AG08396 (cell line): ENCODE results near the gene JARID2.

ENCODE experiments used
- DNase-seq: peaks from one replicate; pipeline ENCODE4 v3.0.0; 2012; ENCODE audit warnings: low spot score, mixed read lengths

The JARID2 gene

GRCh38 chr6:15510121-15510520 is 264.3 kb downstream of the JARID2 start:
- DNase-seq: no peak

DNA sequence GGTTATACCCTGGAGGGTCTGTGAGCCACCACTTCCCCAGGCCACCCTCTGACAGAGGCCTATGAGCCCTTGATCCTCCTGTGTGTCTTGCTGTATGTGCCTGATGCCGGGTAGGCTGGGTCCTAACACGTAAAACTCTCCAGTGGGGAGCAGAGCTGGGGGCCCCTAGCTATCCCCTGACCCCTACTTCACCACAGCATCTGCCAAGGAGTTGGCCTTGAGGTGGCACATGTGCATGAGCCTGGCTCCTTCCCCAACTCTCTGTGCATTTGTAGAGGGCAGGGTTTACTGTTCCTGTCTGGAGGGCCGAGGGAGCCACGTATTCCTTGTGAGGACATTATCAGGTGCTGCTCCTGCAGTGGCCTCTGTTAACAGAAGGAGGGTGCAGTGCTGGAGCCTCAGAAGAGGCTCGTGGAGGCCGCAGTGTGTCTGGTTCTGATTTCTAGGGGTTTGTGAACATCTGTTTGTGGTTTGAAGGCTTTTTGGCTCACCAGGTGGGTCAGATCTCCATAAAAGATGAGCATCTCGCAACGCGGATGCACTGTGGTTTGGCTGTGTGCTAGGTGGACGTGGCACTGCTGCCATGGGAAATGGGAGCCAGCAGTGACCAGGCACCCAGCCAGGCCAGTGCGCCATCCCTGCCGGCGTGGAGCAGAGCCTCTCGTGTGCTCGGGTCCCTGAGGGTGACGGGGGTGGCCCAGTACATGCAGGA is 264.8 kb downstream of the JARID2 start:
- DNase-seq: no peak

DNA sequence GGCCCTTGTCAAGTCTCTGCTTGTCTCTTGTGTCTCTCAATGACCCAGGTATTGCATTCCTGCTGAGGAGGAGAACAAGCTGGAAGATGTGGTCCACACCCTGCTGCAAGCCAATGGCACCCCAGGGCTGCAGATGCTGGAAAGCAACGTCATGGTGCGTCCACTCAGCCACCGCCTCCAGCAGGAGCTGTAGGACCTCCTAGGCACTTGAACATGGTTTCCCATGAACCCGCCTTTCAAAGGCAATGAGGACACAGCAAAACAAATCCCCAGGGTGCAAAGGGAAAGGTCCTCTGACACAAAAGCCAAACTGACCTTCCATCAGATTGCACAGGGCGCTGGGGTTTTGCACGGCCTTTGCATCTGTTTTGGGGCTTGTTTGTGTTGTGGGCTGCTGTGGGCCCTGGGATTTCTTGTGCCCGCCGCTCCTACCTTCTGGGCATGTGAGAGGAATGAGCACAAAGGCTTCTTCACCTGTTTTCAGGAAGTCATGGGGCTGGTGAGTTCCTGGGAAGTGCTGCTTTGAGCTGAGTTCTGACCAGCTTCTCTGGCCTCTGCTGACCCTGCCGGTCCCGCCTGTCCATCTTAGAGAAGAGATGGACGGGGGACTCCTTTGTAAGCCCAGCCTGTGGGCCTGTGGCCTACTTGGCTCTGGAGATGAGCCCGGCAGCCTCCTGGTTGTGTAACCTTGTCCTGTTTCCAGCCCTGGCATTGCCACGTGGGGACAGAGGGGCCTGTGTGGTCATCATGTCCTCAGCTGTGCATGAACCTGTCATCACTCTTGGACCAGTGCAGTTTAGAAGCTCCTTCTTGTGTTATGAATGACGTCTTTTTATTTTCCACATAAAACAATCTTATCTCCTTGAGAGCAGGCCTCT is 265.6 kb downstream of the JARID2 start:
- no peak for DNase-seq

GRCh38 chr6:15512126-15512525 is 266.3 kb downstream of the JARID2 start:
- no peak for DNase-seq

DNA sequence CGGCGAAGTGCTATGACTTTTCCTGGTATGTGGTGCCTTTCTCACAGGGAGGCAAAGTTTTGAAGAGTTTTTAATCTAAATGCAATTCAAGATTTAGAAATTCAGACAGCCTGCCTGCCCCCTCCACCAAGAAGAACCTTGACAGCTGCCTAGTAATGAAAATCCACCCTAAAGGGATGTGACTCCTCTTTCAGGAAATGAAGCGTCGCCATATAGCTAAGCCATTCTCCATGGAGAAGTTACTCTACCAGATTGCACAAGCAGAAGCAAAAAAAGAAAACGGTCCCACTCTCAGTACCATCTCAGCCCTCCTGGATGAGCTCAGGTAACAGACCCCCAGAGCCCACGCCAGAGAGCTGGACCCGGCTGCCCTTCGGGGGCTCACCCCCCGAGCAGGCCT is 266.9 kb downstream of the JARID2 start:
- DNase-seq: no peak

DNA sequence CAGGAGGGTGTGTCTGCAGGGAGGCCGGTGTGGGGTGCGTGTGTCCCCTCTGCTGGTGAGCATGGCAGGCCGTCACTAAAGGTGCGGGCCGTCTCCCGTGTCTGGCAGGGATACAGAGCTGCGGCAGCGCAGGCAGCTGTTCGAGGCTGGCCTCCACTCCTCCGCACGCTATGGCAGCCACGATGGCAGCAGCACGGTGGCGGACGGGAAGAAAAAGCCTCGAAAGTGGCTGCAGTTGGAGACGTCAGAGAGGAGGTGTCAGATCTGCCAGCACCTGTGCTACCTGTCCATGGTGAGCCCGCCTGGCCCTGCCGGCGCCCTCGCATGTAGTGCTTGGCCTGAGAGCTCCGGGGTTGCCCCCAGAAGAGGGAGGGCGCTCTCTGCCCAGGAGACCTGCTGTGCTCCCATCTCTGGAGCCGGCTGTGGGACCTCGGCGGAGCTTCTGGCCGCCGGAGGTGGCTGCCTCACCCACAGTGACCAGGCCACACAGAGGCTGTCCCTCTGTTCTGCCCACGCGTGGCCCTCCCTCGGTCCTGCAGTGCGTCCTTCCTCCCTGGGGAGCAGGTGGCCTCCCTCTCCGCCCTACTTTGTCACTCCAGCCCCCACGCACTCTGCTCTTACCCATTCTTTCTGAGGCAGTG is 267.4 kb downstream of the JARID2 start:
- DNase-seq: no peak

DNA sequence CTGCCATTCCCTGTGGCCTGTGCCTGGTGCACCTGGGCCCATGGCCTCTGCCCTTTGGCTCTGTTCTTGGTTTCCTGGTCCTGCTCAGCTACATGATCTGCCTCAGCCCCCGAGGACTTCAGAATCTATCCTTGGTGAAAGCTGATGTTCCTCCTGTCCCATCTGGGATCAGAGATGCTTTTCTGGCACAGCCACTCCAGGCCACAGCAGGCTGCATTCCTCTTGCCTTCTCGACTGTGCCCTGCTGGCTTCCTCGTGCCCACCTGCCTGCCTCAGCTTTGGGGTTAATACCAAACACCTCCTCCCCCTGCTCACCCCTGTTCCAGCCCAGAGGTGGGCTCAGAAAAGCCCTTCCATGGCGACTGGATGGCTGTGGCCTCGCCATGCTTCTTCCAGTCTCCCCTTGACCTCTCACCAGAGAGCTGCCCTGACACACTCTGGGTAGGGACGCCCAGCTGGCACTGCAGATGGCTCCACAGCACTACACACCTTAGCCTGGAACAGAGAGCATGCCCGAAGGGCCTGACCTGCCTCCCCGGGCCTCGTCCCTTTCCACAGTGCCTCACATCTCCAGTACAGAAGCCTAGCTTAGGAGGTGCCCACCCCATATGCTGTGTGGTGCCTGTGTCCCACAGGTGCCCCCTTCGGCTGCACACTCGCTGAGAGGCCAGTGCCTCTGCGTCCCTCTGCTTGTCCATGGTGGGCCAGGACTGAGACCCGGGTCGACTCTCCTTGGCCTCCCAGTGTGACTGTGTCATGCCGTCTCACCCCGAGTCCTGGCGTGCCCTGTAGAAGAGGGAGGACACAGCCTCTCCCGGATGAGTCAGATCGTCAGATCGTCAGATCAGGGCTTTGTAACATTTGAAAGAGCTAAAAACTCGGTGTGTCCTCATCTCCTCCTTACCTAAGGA is 268.2 kb downstream of the JARID2 start:
- DNase-seq: no peak

- DNase-seq: no peak
Observed at GRCh38 chr6:15515226-15515625, 269.4 kb downstream of the JARID2 start.

DNA sequence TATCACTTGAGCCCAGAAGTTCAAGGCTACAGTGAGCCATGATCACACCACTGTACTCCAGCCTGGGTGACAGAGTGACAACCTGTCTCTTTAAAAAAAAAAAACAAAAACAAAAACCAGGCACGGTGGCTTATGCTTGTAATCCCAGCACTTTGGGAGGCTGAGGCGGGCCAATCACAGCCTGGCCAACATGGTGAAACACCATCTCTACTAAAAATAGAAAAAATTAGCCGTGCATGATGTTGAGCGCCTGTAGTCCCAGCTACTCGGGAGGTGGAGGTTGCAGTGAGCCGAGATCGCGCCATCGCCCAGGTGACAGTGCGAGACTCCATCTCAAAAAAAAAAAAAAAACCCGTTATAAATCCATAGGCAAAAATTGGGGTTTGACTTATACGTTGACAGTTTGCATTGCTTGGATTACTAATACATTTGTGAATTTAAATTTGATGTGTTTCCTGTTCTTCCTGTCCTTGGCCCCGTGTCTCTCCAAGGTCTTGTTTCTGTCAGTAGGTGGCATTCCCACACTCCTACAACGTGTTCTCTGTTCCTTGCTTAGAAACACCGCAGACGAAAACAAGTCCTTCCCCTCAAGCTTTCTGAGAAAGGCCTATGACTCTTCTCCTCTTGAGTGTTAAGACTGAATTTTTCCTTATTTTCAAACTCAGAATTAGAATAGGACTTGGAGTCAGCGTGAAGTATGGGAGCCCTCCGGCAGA is 269.9 kb downstream of the JARID2 start:
- DNase-seq: no peak

DNA sequence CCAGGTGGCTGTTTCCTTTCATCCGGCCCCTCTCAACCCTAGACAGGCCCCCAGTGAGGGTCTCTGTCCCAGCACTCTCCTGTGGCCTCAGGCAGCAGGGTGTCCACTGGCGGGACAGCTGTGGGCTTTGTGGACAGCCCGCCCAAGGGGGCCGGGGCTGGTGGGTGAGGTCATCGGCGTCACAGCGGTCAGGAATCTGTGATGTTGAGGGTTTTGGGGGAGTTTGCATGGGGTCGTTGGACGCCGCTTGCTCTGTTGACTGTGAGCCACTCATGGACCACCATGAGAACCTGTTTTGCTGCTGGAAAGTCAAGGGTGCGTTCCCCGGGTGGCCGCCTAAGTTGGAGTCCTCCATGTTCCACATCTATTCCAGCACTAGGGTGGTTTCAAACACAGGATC is 270.5 kb downstream of the JARID2 start:
- DNase-seq: no peak

DNA sequence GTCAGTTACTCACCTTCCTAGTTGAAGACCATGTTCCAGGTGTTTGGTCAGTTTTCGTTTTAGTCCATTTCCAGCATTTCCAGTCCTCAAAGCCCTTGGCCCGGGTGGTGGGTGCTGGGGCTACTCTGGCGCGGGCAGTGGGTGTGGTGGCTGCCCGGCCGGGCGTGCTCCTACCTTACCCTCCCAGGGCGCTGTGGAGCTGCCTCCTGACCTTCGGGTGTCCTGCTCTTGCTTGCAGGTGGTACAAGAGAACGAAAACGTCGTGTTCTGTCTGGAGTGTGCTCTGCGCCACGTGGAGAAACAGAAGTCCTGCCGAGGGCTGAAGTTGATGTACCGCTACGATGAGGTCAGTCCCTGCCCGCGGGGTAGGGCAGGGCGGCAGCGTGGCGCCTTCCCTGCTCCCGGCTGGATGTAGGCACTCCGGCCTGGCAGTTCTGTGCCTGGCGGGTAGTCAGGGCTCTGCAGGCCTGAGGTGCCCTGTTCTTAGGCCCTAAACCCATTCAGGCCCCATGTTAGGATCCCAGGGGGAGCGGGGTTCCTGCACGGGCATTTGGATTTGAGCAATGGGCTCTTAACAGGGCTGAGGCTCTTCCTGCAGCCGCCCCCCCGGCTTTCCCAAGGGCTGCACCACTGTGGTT is 271.2 kb downstream of the JARID2 start:
- no peak for DNase-seq

GRCh38 chr6:15517600-15517999 is 271.7 kb downstream of the JARID2 start:
- DNase-seq: no peak

- no peak for DNase-seq
Observed at GRCh38 chr6:15518057-15518456, 272.2 kb downstream of the JARID2 start.

DNA sequence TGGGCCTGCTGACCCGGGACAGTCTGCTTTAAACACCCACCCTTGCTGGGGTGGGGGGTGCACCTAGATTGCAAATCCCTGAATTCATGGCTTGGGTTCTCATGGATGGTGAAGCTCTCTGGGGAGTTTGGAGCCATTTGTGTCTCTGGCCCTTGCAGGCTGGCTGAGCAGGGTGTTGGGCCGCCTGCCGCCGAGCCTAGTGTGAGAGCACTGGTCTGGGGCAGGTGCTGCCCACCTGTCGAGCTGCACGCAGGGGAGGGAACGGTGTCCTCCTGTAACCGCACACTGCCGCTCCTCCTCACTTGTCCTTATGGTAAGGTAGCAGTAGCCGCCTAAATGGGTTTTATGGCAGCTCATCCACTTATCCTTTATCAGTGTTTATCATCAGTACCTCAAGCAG is 273.0 kb downstream of the JARID2 start:
- DNase-seq: no peak

DNA sequence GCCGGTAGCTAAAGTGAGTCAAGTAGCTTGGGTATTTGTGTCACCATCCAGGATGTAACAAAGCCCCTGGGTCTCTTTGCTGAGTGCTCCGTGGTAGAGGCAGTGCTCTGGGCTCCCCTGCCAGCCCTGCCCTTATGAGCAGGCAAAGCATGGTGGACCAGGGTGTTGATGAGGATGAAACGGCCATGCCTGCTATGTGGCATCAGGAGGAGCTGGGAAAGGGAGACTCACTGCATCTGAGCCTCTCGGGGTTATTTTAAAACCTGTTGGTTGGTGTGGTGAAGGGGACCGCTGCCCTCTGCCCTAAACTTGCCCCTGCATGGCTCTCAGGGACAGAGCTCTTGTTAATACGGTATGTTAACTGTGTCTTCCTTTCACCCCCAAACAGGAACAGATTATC is 273.8 kb downstream of the JARID2 start:
- no peak for DNase-seq

GRCh38 chr6:15520626-15521203 is 274.8 kb downstream of the JARID2 start:
- no peak for DNase-seq

- no peak for DNase-seq
Observed at GRCh38 chr6:15521582-15521981, 275.7 kb downstream of the JARID2 start.

GRCh38 chr6:15522026-15522425 is 276.2 kb downstream of the JARID2 start:
- DNase-seq: no peak

DNA sequence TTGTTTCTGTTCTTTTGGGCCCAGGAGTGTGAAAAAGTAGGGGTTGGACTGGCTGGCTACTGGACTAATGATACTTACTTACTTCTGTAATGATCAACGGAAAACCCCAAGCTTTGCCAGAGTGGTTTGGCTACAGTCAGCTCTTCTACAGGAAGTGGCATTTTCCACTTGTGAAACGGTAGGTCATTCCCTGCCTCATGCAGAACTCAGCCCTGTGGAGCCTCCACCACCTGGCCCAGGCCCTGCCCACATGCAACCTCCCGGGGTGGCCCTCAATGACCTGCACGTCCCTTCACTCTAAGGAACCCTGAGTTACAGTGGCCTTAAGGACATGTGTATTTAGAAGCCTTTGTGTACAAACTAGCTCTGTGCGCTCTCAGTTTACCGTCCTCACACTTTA is 276.6 kb downstream of the JARID2 start:
- no peak for DNase-seq

- DNase-seq: no peak
Observed at GRCh38 chr6:15522856-15523529, 277.1 kb downstream of the JARID2 start.
